HG03064 (cell line): ENCODE data around the gene GUCA1A.
"Not testable (repeated sequence)": the region's sequence is repeated elsewhere in the genome, so short reads cannot be mapped to it uniquely, and the experiment has no call there.

Experiments used
- ATAC-seq: cut with Tn5 transposase; IDR thresholded peaks from one replicate; pipeline ENCODE4 v1.9.1; 2021; ENCODE audit warnings: low read depth; ENCODE audit not compliant: unreplicated experiment

Gene GUCA1A

GRCh38 chr6:42142118-42142835, 30.9 kb upstream of the GUCA1A start, which contains the start of gene C6orf132:
C6orf132 (minus strand) TSS chr6:42142620; CDS start chr6:42142444, 176 bp downstream.
- no peak for ATAC-seq

- no peak for ATAC-seq
Measured at GRCh38 chr6:42147138-42147562, 26.0 kb upstream of the GUCA1A start.

GRCh38 chr6:42148058-42148457, 25.1 kb upstream of the GUCA1A start:
- no peak for ATAC-seq

GRCh38 chr6:42150254-42150653, 22.9 kb upstream of the GUCA1A start:
- ATAC-seq, result no peak

GRCh38 chr6:42152024-42152423, 21.1 kb upstream of the GUCA1A start:
- ATAC-seq, result no peak

- ATAC-seq, result not testable (repeated sequence)
Measured at GRCh38 chr6:42152528-42153213, 20.5 kb upstream of the GUCA1A start.

- ATAC-seq, result no peak
Measured at GRCh38 chr6:42153921-42154320, 19.2 kb upstream of the GUCA1A start.

GRCh38 chr6:42154461-42155209, 18.5 kb upstream of the GUCA1A start:
- ATAC-seq, result no peak

GRCh38 chr6:42155293-42155692, 17.9 kb upstream of the GUCA1A start:
- ATAC-seq, result no peak

GRCh38 chr6:42156638-42157037, 16.5 kb upstream of the GUCA1A start:
- ATAC-seq, result no peak

- no peak for ATAC-seq
Measured at GRCh38 chr6:42158011-42158410, 15.2 kb upstream of the GUCA1A start.

GRCh38 chr6:42158631-42159030, 14.5 kb upstream of the GUCA1A start:
- ATAC-seq, result no peak

GRCh38 chr6:42159431-42160024, 13.6 kb upstream of the GUCA1A start:
- ATAC-seq, result no peak

- ATAC-seq, result no peak
Measured at GRCh38 chr6:42162384-42162783, 10.8 kb upstream of the GUCA1A start.

GRCh38 chr6:42162812-42163211, 10.4 kb upstream of the GUCA1A start:
- no peak for ATAC-seq

- no peak for ATAC-seq
Measured at GRCh38 chr6:42163981-42164380, 9.2 kb upstream of the GUCA1A start.

GRCh38 chr6:42165016-42165415, 8.1 kb upstream of the GUCA1A start:
- ATAC-seq, result no peak

- ATAC-seq, result no peak
Measured at GRCh38 chr6:42166444-42167141, 6.6 kb upstream of the GUCA1A start.

GRCh38 chr6:42168650-42169049, 4.5 kb upstream of the GUCA1A start:
- ATAC-seq, result no peak

GRCh38 chr6:42169780-42170179, 3.4 kb upstream of the GUCA1A start:
- ATAC-seq, result not testable (repeated sequence)
